HG03432 (cell line): Measurements from ENCODE around the gene NAP1L4.

Experiments
- ATAC-seq: cut with Tn5 transposase; IDR thresholded peaks from one replicate; pipeline ENCODE4 v1.9.1; 2021; ENCODE audit warnings: mild to moderate bottlenecking, moderate library complexity; ENCODE audit not compliant: unreplicated experiment

The NAP1L4 gene

DNA sequence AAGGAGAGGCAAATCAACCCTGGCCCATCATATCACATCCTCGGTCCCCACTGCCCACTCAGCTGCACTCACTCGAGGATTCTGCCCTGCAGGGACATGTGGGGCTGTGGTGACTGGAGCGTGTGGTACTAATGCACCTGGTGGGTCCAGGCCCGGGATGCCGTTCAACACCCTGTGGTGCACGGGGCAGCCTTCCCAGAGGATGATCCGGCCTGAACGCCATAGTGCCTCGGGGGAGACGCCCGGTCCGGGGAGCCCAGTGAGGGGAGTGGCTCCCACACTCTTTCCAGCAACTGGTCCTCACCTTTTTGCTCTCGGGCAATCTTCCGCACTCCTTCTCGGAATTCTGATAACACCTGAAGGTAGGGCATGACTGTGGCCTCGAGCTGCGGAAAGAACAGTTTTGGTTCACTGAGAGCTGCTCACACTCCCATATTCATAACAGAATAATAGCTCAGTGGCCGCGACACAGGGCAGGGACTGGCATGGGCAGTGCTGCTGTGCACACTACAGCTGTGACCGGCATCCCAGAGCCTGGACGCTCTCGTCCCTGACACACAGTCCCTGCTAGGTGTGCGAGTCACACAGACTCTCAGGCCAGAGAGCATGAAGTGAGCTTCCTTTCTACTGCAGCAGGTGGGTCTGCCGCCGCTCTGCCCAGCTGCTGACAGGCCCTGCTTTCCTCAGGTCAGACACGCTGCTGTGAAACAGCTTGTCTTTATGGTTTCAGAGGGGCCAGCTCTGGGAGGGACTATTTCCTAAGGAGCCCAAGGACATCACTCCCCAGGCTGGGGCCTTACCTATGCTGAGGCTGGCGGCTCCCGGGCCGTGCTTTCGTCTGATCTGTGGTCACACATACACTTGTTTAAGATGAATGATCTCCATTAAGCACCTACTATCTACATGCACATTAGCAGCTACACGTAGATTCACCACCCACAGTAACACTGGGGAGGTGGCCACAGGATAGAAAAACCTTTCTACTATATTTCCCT lies 20.1 kb upstream of the NAP1L4 start:
- ATAC-seq = no peak

DNA sequence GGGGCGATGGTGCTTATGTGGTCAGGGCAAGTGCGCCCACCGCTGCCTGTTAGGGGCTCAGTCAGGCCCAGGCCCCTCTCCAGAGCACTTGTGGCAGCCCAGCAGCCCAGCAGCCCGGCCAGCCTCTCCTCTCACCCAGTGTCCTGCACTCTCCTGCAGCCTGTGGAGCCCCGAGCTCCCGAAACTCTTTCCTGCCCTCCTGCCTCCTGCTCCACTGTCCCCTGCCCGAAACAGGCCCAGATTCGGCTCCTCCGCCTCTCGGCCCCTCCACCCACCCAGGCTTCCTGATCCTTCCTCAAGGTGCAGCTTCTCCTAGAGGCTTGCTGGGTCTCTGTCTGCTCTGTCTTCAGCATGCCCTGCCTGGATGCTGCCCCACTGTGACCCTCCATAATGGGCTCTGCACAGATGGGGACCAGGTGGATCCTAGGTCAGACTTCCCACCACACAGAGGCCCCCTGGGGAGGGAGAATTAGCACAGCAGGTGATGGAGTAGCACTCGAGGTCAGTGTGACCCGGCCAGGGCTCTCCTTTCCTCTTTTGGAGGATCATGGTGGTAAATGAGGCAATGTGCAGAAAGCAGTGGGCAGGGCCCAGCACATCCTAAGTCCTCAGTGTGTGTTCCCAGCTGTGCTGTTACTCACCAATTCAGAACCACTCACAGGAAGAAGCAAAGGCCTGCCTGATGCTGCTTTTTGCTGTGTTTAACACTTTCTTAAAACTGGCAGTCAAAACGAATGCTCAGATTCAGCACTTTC lies 18.6 kb upstream of the NAP1L4 start:
- no peak for ATAC-seq

DNA sequence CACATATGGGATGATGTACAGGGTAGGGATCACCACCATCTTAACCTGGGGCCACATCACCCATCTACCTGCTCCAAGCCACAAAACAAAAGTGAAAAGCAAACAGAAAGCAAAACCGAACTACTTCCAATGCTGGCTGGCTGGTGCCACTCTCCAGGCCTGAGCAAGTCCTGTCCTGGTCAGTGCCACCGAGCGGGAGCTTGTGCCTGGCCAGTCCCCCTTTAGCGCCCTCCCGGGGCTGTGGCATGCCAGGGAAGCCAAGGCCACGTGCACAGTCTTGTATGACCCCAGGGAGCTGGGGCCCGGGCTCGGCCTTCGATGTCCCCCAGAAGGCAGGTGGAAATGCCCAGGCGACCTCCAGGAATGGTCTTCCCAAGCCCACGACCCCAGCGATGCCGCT lies 17.9 kb upstream of the NAP1L4 start:
- no peak for ATAC-seq

DNA sequence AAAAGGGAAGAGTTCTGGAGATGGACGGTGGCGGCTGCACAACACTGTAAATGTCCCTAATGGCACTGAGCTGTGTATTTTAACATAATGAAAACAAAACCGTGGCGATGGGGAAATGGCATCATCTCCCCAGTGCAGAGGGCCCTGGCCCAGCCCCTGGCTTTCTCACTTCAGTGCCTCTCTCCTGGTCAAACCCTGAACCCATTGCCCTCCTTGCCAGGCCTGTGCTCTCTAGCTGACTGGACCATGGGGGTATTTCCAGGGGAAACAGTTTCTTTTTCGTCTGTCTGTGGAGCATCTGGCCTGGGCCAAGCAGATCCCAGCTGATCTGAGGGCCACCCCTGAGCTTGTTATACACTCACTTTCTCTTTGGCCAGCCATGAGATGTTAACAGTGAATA lies 17.4 kb upstream of the NAP1L4 start:
- no peak for ATAC-seq

DNA sequence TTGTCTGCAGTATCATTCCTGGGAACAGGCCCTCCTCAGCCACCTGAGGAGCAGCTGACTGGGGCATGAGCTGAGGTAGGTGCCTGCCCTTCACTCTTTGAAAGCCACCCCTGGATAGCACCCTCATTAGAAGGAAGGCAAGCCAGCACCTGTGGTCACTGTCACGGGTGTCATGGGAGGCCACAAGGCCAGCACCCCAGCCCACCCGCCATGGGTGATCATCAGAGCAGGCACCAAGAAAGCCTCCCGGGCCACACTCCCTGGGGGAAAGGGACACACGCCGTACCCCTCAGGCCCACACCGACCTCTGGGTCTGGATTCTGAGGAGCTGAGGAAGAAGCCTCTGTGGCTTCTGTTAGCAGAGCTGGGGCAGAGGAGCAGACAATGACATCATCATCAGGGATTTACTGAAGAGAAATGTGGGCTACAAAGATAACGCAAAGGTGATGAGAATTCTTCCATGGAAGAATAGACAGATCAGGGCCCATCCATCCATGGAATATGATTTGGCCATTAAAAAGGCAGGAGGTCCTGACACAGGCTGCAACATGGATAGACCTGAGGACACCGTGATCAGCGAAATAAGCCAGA lies 16.7 kb upstream of the NAP1L4 start:
- ATAC-seq = no peak

DNA sequence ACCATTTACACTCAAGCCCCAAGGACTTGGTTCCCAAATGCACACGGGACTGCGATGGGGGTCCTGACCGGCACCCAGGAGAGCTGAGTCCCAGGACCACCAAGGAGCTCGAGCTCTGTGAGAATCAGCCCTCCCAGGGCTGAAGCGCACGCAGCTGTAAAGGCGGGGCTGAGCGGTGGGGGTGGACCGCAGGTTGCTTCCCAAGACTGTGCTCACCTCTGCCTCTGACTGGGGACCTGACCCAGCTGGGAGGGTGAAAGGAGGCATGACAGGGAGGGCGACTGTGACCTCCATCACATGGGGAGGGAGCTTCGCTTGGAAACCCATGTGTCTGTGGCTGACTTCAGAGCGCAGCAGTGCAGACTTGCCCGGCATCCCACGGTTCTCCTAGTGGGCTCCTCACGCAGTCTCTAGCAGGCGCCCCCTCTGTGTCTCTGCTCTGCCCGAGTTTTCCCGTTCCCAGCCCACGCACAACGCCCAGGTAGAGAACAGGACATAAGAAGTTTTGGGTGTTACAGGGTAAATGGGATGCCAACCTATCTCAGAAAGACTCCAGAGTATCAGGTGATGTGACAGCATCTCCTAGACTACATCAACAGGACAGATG lies 15.4 kb upstream of the NAP1L4 start:
- ATAC-seq = no peak

DNA sequence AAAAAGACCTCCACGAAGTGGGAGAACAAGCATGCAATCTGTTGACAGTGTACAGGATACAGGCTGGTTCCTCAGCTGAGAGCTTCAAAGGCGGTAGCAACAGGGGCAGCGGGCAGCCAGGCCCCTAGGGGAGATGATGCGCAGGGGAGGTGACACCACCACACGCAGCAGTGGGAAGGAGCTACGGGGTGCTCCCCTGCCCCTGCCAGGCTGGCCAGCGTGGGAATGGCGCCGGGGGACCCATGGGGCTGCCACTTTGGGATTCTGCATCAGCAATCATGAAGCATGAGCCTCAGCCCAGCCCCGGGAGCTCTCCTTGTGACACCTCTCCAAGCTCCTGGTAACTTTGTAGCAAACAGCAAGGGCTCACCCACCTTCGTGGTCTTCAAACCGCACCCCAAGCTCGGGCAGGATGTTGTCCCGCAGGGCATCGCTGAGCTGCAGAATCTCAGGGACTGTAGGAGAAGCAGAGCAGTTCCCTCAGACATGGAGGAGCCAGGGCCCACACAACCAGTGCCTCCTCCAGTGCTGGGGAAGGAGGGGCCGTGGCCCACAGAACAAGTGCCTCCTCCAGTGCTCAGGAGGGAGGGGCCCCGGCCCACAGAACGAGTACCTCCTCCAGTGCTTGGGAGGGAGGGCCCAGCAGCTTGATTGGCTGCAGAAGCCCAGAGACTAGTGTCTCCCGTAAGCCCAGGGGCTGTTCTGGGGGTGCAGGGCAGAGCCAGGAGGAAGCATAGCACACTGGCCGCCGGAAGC lies 14.6 kb upstream of the NAP1L4 start:
- ATAC-seq = no peak

DNA sequence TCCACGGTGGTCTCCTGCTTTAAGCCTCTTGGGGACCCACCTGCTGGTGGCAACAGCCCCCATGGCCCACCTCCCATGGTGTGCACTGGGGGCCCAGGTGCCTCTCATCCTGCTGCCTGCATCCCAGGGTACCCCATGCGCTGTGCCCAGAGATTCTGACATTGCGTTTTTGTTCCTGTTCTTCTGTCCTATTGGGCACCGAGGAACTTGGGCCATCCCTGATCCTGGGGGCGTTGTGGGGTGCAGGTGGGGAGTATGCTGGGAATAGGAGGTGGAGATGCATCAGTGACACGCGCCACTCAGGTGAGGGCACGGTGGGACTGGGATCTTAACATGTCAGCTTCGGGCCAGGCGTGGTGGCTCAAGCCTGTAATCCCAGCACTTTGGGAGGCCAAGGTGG lies 12.4 kb upstream of the NAP1L4 start:
- no peak for ATAC-seq

DNA sequence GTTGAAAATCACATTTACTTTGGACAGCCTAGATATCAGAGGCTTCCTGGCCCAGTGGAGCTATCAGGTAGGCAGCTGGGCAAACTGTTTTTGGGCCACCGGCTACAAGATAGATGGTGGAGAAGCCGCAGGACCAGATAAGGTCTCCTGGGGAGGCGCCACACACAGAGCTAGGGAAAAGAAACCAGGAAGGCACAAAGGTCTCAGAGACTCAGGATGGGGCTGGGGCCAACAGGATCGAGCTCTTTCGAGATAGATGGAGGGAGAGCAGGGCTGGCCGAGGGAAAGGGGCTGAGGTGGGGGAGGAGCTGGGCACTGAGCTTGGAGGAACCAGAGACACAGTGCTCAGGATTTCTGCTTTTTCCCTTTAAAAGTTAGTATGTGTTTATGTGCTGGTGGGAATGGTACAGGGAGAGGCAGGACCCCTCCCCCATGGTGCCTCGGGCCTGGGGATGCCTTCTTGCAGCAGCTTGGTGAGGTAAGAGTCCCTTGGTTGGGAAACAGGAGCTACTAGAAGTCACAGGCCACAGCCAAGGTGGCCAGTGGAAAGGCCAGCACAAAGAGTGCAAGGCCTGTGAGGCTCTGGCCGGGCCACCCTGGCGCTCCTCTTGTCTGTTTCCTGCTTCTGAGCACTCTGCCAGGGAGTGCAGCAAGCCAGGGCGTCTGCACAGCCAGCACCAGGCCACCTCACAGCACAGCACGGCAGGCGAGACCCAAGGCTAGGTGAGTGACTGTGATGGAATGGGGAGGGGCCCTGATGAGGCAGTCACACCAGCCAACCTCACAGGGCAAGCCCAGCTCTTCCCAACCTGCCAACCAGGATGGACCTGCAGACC lies 11.5 kb upstream of the NAP1L4 start:
- ATAC-seq = no peak

DNA sequence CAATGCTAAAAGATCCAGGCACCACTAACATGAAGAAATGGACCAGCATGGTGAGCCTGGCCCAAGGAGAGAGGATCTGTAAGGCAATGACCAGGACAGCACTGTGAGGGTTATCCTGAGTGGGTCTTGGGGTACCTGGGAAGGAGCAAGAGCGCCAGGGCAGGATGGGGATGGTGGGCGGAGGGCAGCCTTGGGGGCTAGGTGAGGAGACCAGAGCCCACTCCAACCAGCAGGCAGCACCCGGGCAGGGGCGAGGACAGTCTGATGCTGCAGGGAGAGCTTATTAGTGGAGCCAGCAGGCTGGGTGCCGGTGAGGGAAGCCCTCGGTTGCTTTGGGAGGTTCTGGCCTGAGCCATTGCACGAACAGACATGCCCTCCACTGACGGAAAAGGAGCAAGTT lies 10.7 kb upstream of the NAP1L4 start:
- no peak for ATAC-seq

DNA sequence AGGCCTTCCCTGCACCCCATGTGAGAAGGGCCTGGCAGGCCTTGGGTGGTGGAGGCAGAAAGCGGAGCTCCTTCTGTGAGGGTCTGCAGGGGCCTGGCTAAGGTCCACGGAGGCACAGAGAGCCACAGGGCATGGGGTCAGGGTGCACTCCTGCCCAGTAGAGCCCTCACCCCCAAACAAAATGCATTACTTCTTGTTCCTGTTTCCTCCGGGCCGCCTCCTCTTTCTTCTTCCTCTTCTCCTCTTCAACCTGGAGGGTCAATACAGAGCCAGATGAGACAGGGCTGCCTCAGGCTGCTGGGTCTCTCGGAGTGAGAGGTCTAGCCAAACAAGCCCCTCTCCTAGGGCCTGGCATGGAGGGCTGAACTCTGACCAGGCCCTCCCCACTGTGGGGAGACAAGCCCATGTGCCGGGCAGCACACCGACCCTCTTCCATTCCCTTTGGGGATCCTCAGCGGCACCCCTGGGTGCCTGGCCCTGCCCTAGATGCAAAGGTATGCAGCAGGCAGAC lies 10.3 kb upstream of the NAP1L4 start:
- no peak for ATAC-seq

DNA sequence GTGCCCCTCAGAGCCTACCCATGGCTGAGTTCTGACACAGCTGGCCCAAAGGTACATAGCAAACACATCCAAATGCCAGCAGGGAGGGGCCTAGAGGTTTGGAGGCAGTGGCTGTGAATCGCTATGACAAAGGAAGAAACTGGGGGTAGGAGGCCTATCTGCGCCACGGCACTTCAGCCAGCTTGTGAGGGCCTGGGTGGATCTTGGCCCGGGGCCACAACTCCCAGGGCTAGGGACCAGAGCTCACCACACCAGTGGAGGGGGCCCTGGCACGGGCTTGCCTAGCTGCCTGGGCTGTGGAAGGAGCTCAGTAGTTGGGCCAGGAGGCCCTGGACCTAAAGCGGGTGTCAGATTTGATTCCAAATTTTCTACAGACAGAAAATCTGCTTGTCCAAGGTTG lies 9.4 kb upstream of the NAP1L4 start:
- ATAC-seq = no peak

DNA sequence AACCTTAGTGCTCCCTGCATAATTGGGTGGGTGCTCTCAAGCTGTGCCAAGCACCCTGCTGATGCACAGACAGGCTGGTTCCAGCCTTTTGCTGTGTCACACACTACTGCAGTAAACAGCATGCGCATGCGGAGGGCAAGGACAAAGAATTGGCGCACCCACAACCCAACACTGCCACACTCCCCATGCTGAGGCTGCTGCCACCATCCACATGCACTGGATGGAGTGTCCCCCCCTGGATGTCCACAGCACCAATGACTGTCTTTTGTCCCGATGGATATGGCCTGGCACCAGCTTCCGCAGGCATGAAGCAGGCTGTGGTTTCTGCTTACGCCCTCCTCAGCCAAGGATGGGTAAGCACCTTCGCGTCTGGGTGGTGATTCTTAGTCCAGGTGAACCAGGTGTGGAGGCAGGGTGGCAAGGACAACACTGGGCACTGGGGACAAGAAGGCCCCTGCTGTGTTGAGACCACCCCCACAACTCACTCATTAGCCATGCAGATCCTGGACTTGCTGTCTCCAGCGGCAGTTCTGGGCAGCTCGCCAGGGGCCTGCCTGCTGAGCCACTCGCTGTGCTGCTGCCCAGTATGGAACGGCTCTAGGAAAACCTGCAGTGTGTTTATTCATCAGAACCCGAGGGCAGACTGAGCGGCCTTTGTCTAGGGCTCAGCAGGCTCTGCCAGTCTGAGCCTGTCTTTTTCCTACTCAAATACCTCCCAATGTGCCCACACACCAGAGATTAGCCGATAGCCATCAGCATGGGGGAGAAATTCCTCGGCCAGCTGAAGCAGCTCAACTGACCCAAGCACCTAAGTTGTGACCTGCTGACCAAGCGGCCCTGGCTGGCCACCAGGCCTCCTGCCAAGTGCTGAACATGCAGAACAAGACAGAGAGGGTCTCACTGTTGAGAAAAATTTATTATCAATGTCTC lies 8.2 kb upstream of the NAP1L4 start:
- no peak for ATAC-seq

DNA sequence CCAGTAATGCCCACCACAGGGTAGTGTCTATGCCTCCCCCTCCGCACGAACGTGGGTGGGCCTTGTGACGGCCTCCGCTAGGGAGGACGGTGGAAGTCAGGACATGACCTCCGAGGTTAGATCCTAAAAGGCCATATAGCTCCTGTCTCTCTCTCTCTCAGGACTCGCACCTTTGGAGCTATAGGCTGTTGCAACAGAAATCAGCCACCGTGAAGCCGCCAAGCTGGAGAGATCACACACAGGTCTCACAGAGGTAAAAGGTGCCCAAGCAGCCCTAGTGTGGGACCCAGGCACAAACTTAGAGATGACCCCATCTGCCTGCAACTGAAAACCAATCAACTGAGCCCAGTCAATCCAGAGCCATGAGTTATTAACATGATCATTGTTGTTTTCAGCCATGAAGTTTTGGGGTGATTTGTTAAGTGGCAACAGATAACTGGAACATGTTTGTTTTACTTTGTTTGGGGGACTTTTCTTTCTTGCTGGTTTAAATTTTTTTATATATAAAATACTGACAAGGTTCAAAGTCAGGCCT lies 7.4 kb upstream of the NAP1L4 start:
- ATAC-seq = no peak

DNA sequence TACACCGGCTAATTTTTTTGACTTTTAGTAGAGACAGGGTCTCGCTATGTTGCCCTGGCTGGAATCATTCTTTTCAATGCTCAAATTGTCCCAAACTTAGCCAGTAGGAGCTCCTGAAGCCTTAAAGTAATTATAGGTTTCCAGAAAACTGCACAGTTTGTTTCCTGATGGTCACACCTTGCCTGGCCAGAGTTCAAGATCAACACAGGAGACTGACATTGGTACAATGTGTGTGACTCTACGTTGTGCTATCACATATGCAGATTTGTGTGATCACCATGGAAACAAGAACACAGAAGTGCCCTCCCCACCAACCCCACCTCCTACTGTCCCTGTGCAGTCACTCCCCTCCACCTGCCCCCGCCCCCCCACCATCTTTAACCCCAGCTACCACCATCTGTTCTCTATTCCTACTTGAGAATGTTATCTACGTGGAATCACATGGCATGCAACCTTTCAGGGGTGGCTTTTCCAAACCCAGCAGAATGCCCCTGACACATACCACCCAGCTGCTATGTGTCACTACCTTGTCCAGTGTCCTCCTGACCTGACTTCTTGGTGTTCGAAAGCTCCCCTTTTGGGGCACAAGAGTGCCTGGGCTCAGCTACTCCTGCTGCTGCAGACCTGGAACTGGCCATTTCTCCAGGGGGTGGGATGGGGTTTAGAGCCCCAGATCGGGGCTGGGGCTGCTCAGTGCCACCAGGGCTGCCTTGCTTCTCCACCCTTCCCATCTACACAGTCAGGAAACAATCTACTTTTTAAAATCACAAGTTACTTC lies 6.1 kb upstream of the NAP1L4 start:
- no peak for ATAC-seq

DNA sequence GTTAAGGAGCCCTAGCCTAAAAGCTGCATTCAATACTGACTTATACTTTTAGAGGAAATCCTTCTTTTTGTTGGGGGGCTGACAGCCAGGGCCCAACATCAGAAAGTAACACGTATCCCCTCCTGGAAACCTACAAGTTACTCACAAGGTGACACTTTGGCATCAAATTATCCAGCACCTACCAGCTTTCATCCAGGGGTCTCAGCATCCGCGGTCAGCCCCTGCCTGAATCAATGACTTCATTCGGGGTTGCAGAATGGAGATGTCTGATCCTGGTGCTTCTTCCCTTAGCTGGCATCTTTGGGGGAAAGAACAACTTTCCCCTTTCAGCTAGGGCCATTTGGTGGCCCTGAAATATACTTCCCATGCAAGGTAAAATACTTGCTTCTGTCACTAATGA lies 5.3 kb upstream of the NAP1L4 start:
- ATAC-seq = no peak

DNA sequence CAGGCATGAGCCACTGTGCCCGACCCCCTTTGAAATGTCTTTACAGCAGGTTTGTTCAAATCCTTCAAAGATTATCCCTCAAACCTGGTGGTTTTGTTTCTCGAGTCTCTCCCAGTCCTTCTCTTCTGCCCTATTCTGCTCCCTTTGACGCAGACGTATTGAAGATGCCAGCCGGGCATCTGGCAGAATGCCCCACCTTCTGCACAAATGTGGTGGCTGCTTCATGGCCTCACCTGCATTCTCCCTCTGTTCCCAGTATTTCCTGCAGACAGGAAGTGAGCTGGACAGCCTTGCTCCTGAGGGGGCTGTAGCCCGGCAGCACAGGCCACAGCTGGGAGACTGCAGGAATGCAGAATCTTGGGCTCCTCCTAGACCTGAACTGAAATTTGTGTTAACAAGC lies 4.8 kb upstream of the NAP1L4 start:
- no peak for ATAC-seq
